PFSK-1 (cell line): ENCODE data around the gene CEP162.

ENCODE experiments used
- POLR2AphosphoS5 ChIP-seq: IDR thresholded peaks from 2 replicates; pipeline ENCODE4 v1.6.1; 2012; ENCODE audit warnings: low read depth, mild to moderate bottlenecking, control low read depth, low read length, moderate library complexity
- TAF1 ChIP-seq: IDR thresholded peaks from 2 replicates; pipeline ENCODE4 v1.6.1; 2012; ENCODE audit warnings: low read length, control low read depth, borderline replicate concordance; ENCODE audit not compliant: insufficient read depth
- TF ChIP-seq, protein P1 (sequence below), 2 experiments: IDR thresholded peaks; 2 replicates each; pipeline versions ENCODE4 v1.6.1 to v1.8.0; 2011 to 2012; ENCODE audit warnings: low read depth in 2 of 2, low read length in 2 of 2, control low read depth in 1 of 2, inconsistent platforms in 1 of 2, mild to moderate bottlenecking in 1 of 2, moderate library complexity in 1 of 2; ENCODE audit not compliant: insufficient read depth in 1 of 2

DNA sequence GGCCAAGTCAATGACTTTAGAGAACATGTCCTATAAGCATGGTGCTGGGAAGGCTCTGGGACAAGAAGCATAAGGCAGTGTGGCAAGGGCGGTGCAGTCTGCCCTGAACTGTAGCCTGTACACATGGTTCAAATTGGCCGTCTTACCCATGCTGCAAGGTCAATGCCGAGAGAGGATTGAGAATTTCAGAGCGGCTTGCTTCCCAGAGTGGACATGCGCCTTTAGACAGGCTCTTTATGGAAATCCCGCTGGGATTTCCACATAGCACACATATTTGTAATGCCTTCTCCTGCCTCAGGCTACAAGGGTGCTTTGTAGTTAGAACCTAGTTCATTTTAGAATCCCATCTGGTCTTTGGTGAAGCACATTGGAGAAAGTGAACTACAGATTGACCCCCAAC, 36.1 kb upstream of the CEP162 start:
- TF ChIP-seq TAF1 (no peak), POLR2AphosphoS5 (no peak)
- TF ChIP-seq, protein P1, sequence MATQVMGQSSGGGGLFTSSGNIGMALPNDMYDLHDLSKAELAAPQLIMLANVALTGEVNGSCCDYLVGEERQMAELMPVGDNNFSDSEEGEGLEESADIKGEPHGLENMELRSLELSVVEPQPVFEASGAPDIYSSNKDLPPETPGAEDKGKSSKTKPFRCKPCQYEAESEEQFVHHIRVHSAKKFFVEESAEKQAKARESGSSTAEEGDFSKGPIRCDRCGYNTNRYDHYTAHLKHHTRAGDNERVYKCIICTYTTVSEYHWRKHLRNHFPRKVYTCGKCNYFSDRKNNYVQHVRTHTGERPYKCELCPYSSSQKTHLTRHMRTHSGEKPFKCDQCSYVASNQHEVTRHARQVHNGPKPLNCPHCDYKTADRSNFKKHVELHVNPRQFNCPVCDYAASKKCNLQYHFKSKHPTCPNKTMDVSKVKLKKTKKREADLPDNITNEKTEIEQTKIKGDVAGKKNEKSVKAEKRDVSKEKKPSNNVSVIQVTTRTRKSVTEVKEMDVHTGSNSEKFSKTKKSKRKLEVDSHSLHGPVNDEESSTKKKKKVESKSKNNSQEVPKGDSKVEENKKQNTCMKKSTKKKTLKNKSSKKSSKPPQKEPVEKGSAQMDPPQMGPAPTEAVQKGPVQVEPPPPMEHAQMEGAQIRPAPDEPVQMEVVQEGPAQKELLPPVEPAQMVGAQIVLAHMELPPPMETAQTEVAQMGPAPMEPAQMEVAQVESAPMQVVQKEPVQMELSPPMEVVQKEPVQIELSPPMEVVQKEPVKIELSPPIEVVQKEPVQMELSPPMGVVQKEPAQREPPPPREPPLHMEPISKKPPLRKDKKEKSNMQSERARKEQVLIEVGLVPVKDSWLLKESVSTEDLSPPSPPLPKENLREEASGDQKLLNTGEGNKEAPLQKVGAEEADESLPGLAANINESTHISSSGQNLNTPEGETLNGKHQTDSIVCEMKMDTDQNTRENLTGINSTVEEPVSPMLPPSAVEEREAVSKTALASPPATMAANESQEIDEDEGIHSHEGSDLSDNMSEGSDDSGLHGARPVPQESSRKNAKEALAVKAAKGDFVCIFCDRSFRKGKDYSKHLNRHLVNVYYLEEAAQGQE (IDR thresholded peaks at IDR 0.05; ENCODE audit: insufficient read depth in 1 of 2, low read depth in 2 of 2, low read length in 2 of 2) = no peak
